ENCODE results near the gene NCOA5. TPM values are rescaled to one million over a fixed set of nuclear protein-coding genes. Genes with fewer than 3 reads are reported as not detected.

Gene NCOA5
- total and polyA plus RNA-seq, 9 of the 15 experiments (the other 6 are each of a cell fraction or from before 2014, with no cell fraction given), result 3.9 to 22.8 (median 13.8) TPM

DNA sequence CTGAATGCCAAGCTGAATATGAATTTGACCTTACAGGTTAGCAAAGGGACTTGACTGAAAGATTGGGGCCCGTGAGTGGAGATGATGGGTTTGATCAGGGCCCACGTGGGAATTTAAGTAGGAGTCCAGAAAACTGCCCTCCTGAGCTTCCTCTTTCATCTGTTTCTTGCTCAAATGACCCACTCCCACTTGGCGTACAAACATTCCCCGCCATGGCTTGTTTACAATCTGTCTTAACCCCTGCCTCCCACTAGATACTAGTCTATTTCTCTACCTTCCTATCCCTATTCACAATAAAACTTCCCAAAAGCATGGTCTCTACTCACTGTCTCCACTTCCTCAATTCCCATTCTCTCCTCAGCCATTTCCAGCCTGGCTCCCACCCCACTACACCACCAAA lies 71.7 kb downstream of the NCOA5 start:
- in situ Hi-C loops (cut with MboI) (no loop called here), intact Hi-C loops (cut with micrococcal nuclease) (no loop called here)
- POLR2A ChIA-PET, result interaction anchor here (0.5 to 0.6 kb wide), 3 partner anchors 54 to 239 kb away, joined by 3 to 4 read pairs (median 3); no protein-coding TSS in a partner anchor
- Histone ChIP-seq H3K9me1 (ENCODE audit: control insufficient read depth, insufficient read depth, low read length) (no peaks in the 10 kb centered on the region), H2AFZ (ENCODE audit: low read depth, low read length) (no peak overlapping the region), H4K20me1 (replicated peaks; ENCODE audit: control insufficient read depth, insufficient read depth, low read length) (no peaks in the 10 kb centered on the region), H3K27ac (ENCODE audit: extremely low read depth, low read depth, low read length) (no peak overlapping the region), H3K27me3 (ENCODE audit: control insufficient read depth in 2 of 2, insufficient read depth in 2 of 2, low read length in 2 of 2) (no peaks in the 10 kb centered on the region), H3K4me3 (no peak overlapping the region), H3K9ac (ENCODE audit: insufficient read depth in 1 of 2, low read depth in 2 of 2, low read length in 2 of 2) (no peak overlapping the region), H3K79me2 (ENCODE audit: control insufficient read depth, insufficient read depth, low read length) (no peaks in the 10 kb centered on the region), H3K36me3 (ENCODE audit: control insufficient read depth, insufficient read depth, low read length) (no peaks in the 10 kb centered on the region), H3K9me3 (replicated peaks; ENCODE audit: control insufficient read depth, insufficient read depth, low read depth, low read length) (no peaks in the 10 kb centered on the region), H3K4me1 (replicated peaks in 1 of 2; ENCODE audit: control insufficient read depth in 2 of 2, insufficient read depth in 2 of 2, low read length in 2 of 2) (peaks cover 14 to 37% of the 10 kb centered on the region in 2 experiments), H3K4me2 (ENCODE audit: insufficient read depth, low read length) (no peak overlapping the region)
- WGBS (ENCODE audit: insufficient coverage, low coverage, missing lambda C conversion rate), result 20% methylated on average over 4 of the region's 4 CpGs
- TF ChIP-seq ZNF146 (CRISPR knock-in tag; IDR thresholded peaks at IDR 0.05; ENCODE audit: unreplicated experiment) (no peak), SPI1 (IDR thresholded peaks at IDR 0.05; ENCODE audit: borderline replicate concordance, low read depth, low read length) (peak; percentile 62; the same call in 1 of the 2 replicates)
- ATAC-seq (no peak), FAIRE-seq (no peak), DNase-seq (ENCODE audit: extremely low read depth in 1 of 4, low spot score in 3 of 4) (no peak)
- CTCF ChIA-PET (ENCODE audit: low intra/inter-chr PET ratio), result interaction anchor here (0.6 kb wide), 1 partner anchor 157 kb away, joined by 3 read pairs; no protein-coding TSS in a partner anchor
- no TSS peak for BruUV-seq (replicated peaks)

DNA sequence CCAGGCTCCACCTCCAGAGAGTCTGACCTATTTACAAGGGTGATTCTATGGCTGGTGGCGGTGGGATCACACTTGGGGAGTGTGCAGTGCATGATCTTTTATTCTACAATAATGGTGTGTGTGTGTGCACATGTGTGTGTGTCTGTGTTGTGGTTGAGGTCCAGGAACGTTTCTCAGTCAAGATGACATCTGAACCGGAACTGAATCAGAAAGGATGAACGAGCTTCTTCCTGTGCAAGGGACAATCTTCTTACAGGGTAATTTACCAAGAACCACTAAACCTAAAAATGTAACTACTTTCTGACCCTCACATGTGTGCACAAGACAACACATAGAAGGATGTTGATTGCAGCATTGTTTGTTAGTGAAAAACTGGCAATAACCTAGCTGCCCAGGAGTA lies 72.5 kb downstream of the NCOA5 start:
- no peak for DNase-seq (ENCODE audit: extremely low read depth in 1 of 4, low spot score in 3 of 4)
- 43% methylated on average over 4 of the region's 4 CpGs for WGBS (ENCODE audit: insufficient coverage, low coverage, missing lambda C conversion rate)
- no peak for ATAC-seq
- Histone ChIP-seq H3K4me1 (replicated peaks in 1 of 2; ENCODE audit: control insufficient read depth in 2 of 2, insufficient read depth in 2 of 2, low read length in 2 of 2) (peaks cover 9 to 34% of the 10 kb centered on the region in 2 experiments), H3K27ac (ENCODE audit: extremely low read depth, low read depth, low read length) (no peak overlapping the region), H3K9ac (ENCODE audit: insufficient read depth in 1 of 2, low read depth in 2 of 2, low read length in 2 of 2) (no peak overlapping the region), H3K4me3 (no peak overlapping the region), H2AFZ (ENCODE audit: low read depth, low read length) (no peak overlapping the region), H4K20me1 (replicated peaks; ENCODE audit: control insufficient read depth, insufficient read depth, low read length) (no peaks in the 10 kb centered on the region), H3K4me2 (ENCODE audit: insufficient read depth, low read length) (no peak overlapping the region), H3K79me2 (ENCODE audit: control insufficient read depth, insufficient read depth, low read length) (no peaks in the 10 kb centered on the region), H3K27me3 (ENCODE audit: control insufficient read depth in 2 of 2, insufficient read depth in 2 of 2, low read length in 2 of 2) (no peaks in the 10 kb centered on the region; a peak in 1 of 5 replicates), H3K9me1 (ENCODE audit: control insufficient read depth, insufficient read depth, low read length) (no peaks in the 10 kb centered on the region), H3K36me3 (ENCODE audit: control insufficient read depth, insufficient read depth, low read length) (no peaks in the 10 kb centered on the region), H3K9me3 (replicated peaks; ENCODE audit: control insufficient read depth, insufficient read depth, low read depth, low read length) (no peaks in the 10 kb centered on the region)
- ChIA-PET POLR2A (no interaction called here), CTCF (ENCODE audit: low intra/inter-chr PET ratio) (no interaction called here)
- BruUV-seq (replicated peaks), result no TSS peak
- FAIRE-seq, result no peak
- in situ Hi-C loops (cut with MboI), result no loop called here
- intact Hi-C loops (cut with micrococcal nuclease), result no loop called here
- peak; percentile 55; the same call in 1 of the 2 replicates for TF ChIP-seq NR2C2 (CRISPR knock-in tag; IDR thresholded peaks at IDR 0.05)
- no peak for TF ChIP-seq NR2C2 (tag; IDR thresholded peaks at IDR 0.05)
- peak; percentile 44; the same call in 1 of the 2 replicates for TF ChIP-seq GABPB1 (CRISPR knock-in tag; IDR thresholded peaks at IDR 0.05)
- no peak for TF ChIP-seq REST (IDR thresholded peaks at IDR 0.05; ENCODE audit: borderline replicate concordance)
- TF ChIP-seq REST (CRISPR knock-in tag; IDR thresholded peaks at IDR 0.05; ENCODE audit: low read depth), result no peak
